Measurements from ENCODE around the gene WIPI1. TPM values are rescaled to one million over a fixed set of nuclear protein-coding genes. Genes with fewer than 3 reads are reported as not detected.
A peak's percentile ranks its signal among the peaks of the same experiment; 100 is the strongest.
"Not testable (repeated sequence)": the region's sequence is repeated elsewhere in the genome, so short reads cannot be mapped to it uniquely, and the experiment has no call there.

Gene WIPI1
- total RNA-seq, 2 donors from 2014 or later: 24.2 to 37.7 TPM

DNA sequence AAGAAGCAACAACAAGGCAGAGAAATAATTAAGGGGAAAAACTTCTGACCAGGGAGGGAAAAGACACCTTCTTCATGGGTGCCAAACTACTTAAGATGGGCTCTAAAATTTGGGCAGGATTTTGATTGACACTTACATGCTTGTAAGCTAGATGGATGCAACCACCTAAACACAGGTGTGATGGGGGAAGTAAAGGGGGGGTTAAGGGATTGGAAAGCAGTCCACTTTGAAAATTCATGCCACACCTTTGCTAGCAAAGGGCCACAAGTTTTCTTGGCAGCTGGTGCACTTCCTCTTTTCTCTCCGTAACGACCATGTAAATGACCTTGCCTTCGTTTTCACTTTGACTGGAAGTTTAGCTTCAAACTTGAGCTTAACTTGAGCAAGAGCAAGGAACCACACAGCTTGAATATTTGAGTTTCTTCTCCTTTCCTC lies 40.6 kb upstream of the WIPI1 start:
- Histone ChIP-seq H3K27ac (no peak overlapping the region), H3K36me3 (no peaks in the 10 kb centered on the region), H3K4me3 (no peak overlapping the region), H3K27me3 (replicated peaks; ENCODE audit: insufficient read depth) (no peaks in the 10 kb centered on the region), H3K4me1 (replicated peaks) (no peaks in the 10 kb centered on the region), H3K9me3 (no peaks in the 10 kb centered on the region)
- no peak for TF ChIP-seq POLR2A (IDR thresholded peaks at IDR 0.05)
- no peak for TF ChIP-seq POLR2AphosphoS5 (IDR thresholded peaks at IDR 0.05)
- TF ChIP-seq, protein P1, sequence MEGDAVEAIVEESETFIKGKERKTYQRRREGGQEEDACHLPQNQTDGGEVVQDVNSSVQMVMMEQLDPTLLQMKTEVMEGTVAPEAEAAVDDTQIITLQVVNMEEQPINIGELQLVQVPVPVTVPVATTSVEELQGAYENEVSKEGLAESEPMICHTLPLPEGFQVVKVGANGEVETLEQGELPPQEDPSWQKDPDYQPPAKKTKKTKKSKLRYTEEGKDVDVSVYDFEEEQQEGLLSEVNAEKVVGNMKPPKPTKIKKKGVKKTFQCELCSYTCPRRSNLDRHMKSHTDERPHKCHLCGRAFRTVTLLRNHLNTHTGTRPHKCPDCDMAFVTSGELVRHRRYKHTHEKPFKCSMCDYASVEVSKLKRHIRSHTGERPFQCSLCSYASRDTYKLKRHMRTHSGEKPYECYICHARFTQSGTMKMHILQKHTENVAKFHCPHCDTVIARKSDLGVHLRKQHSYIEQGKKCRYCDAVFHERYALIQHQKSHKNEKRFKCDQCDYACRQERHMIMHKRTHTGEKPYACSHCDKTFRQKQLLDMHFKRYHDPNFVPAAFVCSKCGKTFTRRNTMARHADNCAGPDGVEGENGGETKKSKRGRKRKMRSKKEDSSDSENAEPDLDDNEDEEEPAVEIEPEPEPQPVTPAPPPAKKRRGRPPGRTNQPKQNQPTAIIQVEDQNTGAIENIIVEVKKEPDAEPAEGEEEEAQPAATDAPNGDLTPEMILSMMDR (IDR thresholded peaks at IDR 0.05): no peak
- no peak for DNase-seq (ENCODE audit: low spot score)
- WGBS: 7% methylated on average over 3 of the region's 3 CpGs
- intact Hi-C loops (cut with DNase I): no loop called here

DNA sequence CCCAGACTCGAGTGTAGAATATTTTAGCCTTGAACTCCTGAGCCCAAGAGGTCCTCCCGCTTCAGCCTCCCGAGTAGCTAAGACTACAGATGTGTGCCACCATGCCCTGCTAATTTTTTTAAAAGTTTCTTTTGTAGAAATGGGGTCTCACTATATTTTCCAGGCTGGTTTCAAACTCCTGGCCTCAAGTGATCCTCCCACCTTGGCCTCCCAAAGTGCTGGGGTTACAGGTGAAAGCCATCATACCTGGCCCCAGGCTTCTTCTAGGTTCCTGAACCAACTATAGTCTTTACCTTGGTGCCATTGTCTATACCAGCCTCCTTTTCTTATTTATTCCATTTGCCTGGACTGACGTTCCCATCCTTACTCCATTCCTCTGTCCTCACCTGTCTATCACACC lies 37.8 kb upstream of the WIPI1 start:
- WGBS: 91% methylated on average over 4 of the region's 4 CpGs
- H3K4me1 ChIP-seq (replicated peaks): no peaks in the 10 kb centered on the region
- H3K9me3 ChIP-seq: no peaks in the 10 kb centered on the region
- no peak for DNase-seq (ENCODE audit: low spot score)
- no peak overlapping the region for H3K27ac ChIP-seq
- TF ChIP-seq, protein P1 (IDR thresholded peaks at IDR 0.05): no peak
- TF ChIP-seq POLR2A (IDR thresholded peaks at IDR 0.05): no peak
- TF ChIP-seq POLR2AphosphoS5 (IDR thresholded peaks at IDR 0.05): no peak
- H3K36me3 ChIP-seq: no peaks in the 10 kb centered on the region
- no peaks in the 10 kb centered on the region for H3K27me3 ChIP-seq (replicated peaks; ENCODE audit: insufficient read depth)
- intact Hi-C loops (cut with DNase I): no loop called here
- no peak overlapping the region for H3K4me3 ChIP-seq

DNA sequence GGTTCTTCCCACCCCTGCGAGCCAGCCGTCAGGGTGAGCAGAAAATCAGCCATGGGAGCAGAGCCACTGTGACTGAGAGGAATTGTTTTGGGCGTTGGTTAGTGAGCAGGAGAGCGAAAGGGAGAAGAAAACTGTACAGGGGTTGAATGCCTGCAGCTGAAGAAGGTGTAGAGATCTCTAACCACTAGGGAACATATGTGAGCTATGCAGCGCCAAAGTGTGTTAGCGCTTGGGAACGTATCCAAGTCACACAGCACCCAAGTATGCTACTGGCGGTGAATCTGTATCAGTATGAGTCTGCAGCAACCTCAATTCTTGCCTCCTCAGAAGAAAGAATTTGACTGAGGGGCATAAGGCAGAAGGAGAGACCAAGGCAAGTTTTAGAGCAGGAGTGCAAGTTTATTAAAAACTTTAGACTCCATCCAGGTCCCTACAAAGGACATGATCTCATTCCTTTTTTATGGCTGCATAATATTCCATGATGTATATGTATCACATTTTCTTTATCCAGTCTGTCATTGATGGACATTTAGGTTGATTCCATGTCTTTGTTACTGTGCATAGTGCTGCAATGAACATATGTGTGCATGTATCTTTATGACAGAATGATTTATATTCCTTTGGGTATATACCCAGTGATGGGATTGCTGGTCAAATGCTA lies 35.2 kb upstream of the WIPI1 start:
- intact Hi-C loops (cut with DNase I); H3K27me3 ChIP-seq (replicated peaks; ENCODE audit: insufficient read depth); H3K27ac ChIP-seq; H3K9me3 ChIP-seq; DNase-seq (ENCODE audit: low spot score); H3K36me3 ChIP-seq; H3K4me3 ChIP-seq; H3K4me1 ChIP-seq (replicated peaks): not testable (repeated sequence)
- WGBS: 88% methylated on average over 8 of the region's 8 CpGs

DNA sequence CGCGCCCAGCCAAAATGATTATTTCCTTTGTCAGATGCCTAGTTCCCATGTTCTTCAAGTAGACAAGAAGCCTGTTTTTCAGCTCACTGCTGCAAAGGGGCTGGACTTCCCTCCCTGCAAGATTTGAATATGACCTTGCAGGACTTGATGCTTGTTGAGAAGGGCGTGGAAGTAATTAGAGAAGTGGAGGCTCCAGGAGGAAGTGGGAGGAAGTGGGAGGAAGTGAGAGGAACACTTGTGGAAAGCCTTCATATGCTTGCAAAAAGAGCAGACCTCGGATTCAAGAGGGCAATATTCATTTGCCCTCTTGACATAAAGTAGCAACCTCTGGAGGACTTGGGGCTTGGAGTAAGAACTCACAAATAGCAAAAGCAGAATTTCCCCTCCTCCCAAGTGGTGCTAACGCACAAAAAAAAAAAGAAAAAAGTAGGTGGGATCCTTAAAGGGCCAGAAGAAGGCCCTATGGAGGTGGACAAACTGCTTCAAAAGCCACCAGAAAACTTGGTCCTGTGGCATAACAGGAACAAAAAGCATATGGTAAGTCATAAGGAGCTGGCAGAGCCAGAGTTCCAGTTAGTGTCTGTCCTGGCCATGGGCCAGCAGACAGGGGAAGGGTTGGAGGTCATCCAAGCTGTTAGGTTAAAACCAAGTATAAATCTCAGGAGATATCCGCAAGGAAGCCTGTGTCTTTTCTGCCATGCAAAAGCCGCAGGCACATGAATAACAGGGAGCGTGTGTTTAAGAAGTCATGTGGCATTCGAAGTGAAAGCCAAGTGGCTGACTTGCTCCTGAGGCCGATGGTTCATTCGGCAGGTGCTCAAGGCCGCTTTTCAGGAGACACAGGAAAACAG lies 34.3 kb upstream of the WIPI1 start:
- H3K27me3 ChIP-seq (replicated peaks; ENCODE audit: insufficient read depth): no peaks in the 10 kb centered on the region
- H3K9me3 ChIP-seq: no peaks in the 10 kb centered on the region
- H3K36me3 ChIP-seq: no peaks in the 10 kb centered on the region
- peak; percentile 24 for DNase-seq (ENCODE audit: low spot score)
- no peak overlapping the region for H3K27ac ChIP-seq
- H3K4me1 ChIP-seq (replicated peaks): no peaks in the 10 kb centered on the region
- H3K4me3 ChIP-seq: no peak overlapping the region
- intact Hi-C loops (cut with DNase I): no loop called here
- no peak for TF ChIP-seq POLR2A (IDR thresholded peaks at IDR 0.05)
- TF ChIP-seq, protein P1 (IDR thresholded peaks at IDR 0.05): no peak
- TF ChIP-seq POLR2AphosphoS5 (IDR thresholded peaks at IDR 0.05): peak; percentile 20
- 40% methylated on average over 12 of the region's 12 CpGs for WGBS

DNA sequence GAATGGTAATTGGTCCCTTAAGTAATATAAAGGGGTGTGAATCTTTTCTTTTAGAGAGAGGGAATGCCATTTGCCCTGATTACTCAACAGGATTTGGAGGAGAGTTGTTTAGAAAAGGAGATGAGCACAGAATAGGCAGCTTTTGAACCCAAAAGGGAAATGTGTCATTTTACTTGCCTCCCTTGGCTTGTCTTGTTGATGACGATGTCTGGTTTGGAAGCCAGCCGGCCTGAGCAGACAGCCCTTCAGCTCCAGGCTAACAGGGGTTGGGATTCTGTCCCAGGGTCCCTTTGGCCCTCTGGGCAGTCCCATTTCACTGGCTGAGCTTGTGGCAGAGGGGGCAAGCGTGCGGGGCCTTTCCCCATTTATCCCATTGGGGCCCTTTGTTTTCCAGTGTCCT lies 32.6 kb upstream of the WIPI1 start:
- intact Hi-C loops (cut with DNase I): no loop called here
- 65% methylated on average over 4 of the region's 4 CpGs for WGBS
- no peak for DNase-seq (ENCODE audit: low spot score)

More for the DNA sequence above, 32.6 kb upstream of the WIPI1 start:
- H3K4me3 ChIP-seq: no peak overlapping the region
- TF ChIP-seq POLR2AphosphoS5 (IDR thresholded peaks at IDR 0.05) (no peak), POLR2A (IDR thresholded peaks at IDR 0.05) (no peak)
- TF ChIP-seq, protein P1 (IDR thresholded peaks at IDR 0.05): no peak
- H3K9me3 ChIP-seq: no peaks in the 10 kb centered on the region
- H3K4me1 ChIP-seq (replicated peaks): no peaks in the 10 kb centered on the region
- H3K27me3 ChIP-seq (replicated peaks; ENCODE audit: insufficient read depth): no peaks in the 10 kb centered on the region
- H3K36me3 ChIP-seq: no peaks in the 10 kb centered on the region
- no peak overlapping the region for H3K27ac ChIP-seq

Measured in prostate gland (tissue), 2 donors.